HL-60 (cell line): ENCODE results near the gene MED9.

Experiments
- POLR2AphosphoS5 ChIP-seq: IDR thresholded peaks from 2 replicates; pipeline ENCODE4 v1.6.1; 2012; ENCODE audit warnings: low read depth
- SPI1 ChIP-seq: IDR thresholded peaks from 2 replicates; pipeline ENCODE4 v1.6.1; 2012; ENCODE audit warnings: low read depth, mild to moderate bottlenecking, borderline replicate concordance
- TF ChIP-seq, protein P1 (sequence below): IDR thresholded peaks from one replicate; pipeline ENCODE4 v1.5.1; 2011; ENCODE audit warnings: low read length, control low read depth, inconsistent platforms; ENCODE audit not compliant: insufficient read depth
- TF ChIP-seq, protein P2 (sequence below): IDR thresholded peaks from 2 replicates; pipeline ENCODE4 v1.6.1; 2012; ENCODE audit warnings: low read depth; ENCODE audit not compliant: insufficient replicate concordance

DNA sequence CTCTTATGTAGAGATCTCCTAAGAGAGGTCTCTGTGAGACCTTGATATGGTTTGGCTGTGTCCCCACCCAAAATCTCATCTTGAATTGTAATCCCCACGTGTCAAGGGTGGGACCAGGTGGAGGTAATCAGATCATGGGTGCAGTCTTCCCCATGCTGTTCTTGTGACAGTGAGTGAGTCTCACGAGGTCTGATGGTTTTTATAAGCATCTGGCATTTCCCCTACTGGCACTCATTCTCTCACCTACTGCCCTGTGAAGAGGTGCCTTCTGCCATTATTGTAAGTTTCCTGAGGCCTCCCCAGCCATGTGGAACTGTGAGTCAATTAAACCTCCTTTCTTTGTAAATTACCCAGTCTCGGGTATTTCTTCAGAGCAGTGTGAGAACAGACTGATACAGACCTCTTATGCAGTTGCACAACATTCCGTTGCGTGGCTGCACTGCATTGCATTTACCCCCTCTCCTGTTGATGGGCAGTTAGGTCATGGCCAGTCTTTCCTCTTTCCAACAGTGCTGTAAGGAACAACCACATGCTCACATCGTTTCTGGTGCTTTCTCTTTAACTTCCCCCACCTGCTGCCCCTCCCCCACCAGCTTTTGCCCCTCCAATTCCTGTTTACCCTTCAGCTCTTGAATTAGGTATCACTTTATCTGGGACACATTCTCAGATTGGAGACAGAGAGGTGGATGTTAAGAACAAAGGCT, 43.6 kb upstream of the MED9 start:
- TF ChIP-seq, protein P1, sequence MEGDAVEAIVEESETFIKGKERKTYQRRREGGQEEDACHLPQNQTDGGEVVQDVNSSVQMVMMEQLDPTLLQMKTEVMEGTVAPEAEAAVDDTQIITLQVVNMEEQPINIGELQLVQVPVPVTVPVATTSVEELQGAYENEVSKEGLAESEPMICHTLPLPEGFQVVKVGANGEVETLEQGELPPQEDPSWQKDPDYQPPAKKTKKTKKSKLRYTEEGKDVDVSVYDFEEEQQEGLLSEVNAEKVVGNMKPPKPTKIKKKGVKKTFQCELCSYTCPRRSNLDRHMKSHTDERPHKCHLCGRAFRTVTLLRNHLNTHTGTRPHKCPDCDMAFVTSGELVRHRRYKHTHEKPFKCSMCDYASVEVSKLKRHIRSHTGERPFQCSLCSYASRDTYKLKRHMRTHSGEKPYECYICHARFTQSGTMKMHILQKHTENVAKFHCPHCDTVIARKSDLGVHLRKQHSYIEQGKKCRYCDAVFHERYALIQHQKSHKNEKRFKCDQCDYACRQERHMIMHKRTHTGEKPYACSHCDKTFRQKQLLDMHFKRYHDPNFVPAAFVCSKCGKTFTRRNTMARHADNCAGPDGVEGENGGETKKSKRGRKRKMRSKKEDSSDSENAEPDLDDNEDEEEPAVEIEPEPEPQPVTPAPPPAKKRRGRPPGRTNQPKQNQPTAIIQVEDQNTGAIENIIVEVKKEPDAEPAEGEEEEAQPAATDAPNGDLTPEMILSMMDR: no peak
- TF ChIP-seq SPI1 (no peak), POLR2AphosphoS5 (peak; percentile 38; the same call in 1 of the 2 replicates)
- TF ChIP-seq, protein P2, sequence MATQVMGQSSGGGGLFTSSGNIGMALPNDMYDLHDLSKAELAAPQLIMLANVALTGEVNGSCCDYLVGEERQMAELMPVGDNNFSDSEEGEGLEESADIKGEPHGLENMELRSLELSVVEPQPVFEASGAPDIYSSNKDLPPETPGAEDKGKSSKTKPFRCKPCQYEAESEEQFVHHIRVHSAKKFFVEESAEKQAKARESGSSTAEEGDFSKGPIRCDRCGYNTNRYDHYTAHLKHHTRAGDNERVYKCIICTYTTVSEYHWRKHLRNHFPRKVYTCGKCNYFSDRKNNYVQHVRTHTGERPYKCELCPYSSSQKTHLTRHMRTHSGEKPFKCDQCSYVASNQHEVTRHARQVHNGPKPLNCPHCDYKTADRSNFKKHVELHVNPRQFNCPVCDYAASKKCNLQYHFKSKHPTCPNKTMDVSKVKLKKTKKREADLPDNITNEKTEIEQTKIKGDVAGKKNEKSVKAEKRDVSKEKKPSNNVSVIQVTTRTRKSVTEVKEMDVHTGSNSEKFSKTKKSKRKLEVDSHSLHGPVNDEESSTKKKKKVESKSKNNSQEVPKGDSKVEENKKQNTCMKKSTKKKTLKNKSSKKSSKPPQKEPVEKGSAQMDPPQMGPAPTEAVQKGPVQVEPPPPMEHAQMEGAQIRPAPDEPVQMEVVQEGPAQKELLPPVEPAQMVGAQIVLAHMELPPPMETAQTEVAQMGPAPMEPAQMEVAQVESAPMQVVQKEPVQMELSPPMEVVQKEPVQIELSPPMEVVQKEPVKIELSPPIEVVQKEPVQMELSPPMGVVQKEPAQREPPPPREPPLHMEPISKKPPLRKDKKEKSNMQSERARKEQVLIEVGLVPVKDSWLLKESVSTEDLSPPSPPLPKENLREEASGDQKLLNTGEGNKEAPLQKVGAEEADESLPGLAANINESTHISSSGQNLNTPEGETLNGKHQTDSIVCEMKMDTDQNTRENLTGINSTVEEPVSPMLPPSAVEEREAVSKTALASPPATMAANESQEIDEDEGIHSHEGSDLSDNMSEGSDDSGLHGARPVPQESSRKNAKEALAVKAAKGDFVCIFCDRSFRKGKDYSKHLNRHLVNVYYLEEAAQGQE: no peak
